SK-N-SH (cell line): ENCODE measurements around the gene RNF13.

Source experiments
- CHD2 ChIP-seq: fragments of 150-350 bp; IDR thresholded peaks from 2 replicates; pipeline ENCODE4 v1.6.1; 2018; ENCODE audit warnings: low read length; ENCODE audit not compliant: partially characterized antibody
- CTCF ChIP-seq: fragments of 200-600 bp; sonication (generic); IDR thresholded peaks from 2 replicates; pipeline ENCODE4 v1.6.1; 2017; ENCODE audit warnings: antibody characterized with exemption, mild to moderate bottlenecking, moderate library complexity
- ELF1 ChIP-seq: IDR thresholded peaks from 2 replicates; pipeline ENCODE4 v1.4.0; 2012
- EP300 ChIP-seq, 2 experiments: IDR thresholded peaks; 2 replicates each; pipeline versions ENCODE4 v1.4.0 to v1.6.1; 2012; ENCODE audit warnings: borderline replicate concordance in 1 of 2, low read depth in 1 of 2, low read length in 1 of 2
- GABPA ChIP-seq: IDR thresholded peaks from 2 replicates; pipeline ENCODE4 v1.4.0; 2012; ENCODE audit warnings: low read depth, mild to moderate bottlenecking
- JUND ChIP-seq: IDR thresholded peaks from 2 replicates; pipeline ENCODE4 v1.4.0; 2012
- MAX ChIP-seq: IDR thresholded peaks from 2 replicates; pipeline ENCODE4 v1.4.0; 2012; ENCODE audit warnings: low read depth
- POLR2AphosphoS5 ChIP-seq: IDR thresholded peaks from 2 replicates; pipeline ENCODE4 v1.6.1; 2012; ENCODE audit warnings: low read depth, low read length
- RAD21 ChIP-seq: IDR thresholded peaks from 2 replicates; pipeline ENCODE4 v1.6.1; 2012; ENCODE audit warnings: mild to moderate bottlenecking, low read length
- ZBTB33 ChIP-seq: IDR thresholded peaks from 2 replicates; pipeline ENCODE4 v1.4.0; 2012; ENCODE audit warnings: low read depth, borderline replicate concordance

- no peak for TF ChIP-seq CTCF
- TF ChIP-seq MAX = no peak
- TF ChIP-seq ZBTB33 = no peak
- no peak for TF ChIP-seq CHD2
- TF ChIP-seq JUND = no peak
- TF ChIP-seq GABPA = no peak
- TF ChIP-seq RAD21 = no peak
- no peak for TF ChIP-seq ELF1
- no peak for TF ChIP-seq POLR2AphosphoS5
- TF ChIP-seq EP300 (IDR thresholded peaks at IDR 0.05; ENCODE audit: borderline replicate concordance in 1 of 2, low read depth in 1 of 2, low read length in 1 of 2) = no peak
Observed at GRCh38 chr3:149848238-149848637, 35.2 kb downstream of the RNF13 start.
